Hepatocyte (in vitro differentiated cells): ENCODE measurements around the gene DDX19B. TPM values are rescaled to one million over a fixed set of nuclear protein-coding genes. Genes with fewer than 3 reads are reported as not detected.
"Not testable (repeated sequence)": the region's sequence is repeated elsewhere in the genome, so short reads cannot be mapped to it uniquely, and the experiment has no call there.

ENCODE experiments used
- DNase-seq: peaks from one replicate; pipeline ENCODE4 v3.0.0-alpha.2; 2016; ENCODE audit warnings: low spot score
- H2AFZ ChIP-seq: fragments of 200-600 bp; sonication (generic); 2 replicates; pipeline ENCODE4 v1.6.0; 2016; ENCODE audit warnings: antibody characterized with exemption, mild to moderate bottlenecking
- H3K27ac ChIP-seq: fragments of 200-600 bp; sonication (generic); 2 replicates; pipeline ENCODE4 v1.5.1; 2016; ENCODE audit warnings: mild to moderate bottlenecking
- H3K27me3 ChIP-seq: fragments of 200-600 bp; sonication (generic); 2 replicates; pipeline ENCODE4 v1.6.1; 2016
- H3K36me3 ChIP-seq: fragments of 200-600 bp; sonication (generic); replicated peaks from 2 replicates; pipeline ENCODE4 v1.5.1; 2016; ENCODE audit warnings: low read depth; ENCODE audit not compliant: insufficient read depth
- H3K4me1 ChIP-seq: fragments of 200-600 bp; sonication (generic); 2 replicates; pipeline ENCODE4 v1.5.1; 2016; ENCODE audit warnings: mild to moderate bottlenecking, moderate library complexity; ENCODE audit not compliant: insufficient read depth
- H3K4me2 ChIP-seq: fragments of 200-600 bp; sonication (generic); 2 replicates; pipeline ENCODE4 v1.6.0; 2016
- H3K4me3 ChIP-seq: fragments of 200-600 bp; sonication (generic); 2 replicates; pipeline ENCODE4 v1.5.1; 2016; ENCODE audit warnings: mild to moderate bottlenecking
- H3K79me2 ChIP-seq: fragments of 200-600 bp; sonication (generic); 2 replicates; pipeline ENCODE4 v1.6.0; 2017; ENCODE audit warnings: mild to moderate bottlenecking
- H3K9me2 ChIP-seq: fragments of 200-600 bp; sonication (generic); replicated peaks from 2 replicates; pipeline ENCODE4 v1.6.0; 2017; ENCODE audit warnings: mild to moderate bottlenecking; ENCODE audit not compliant: insufficient read depth
- H3K9me3 ChIP-seq: fragments of 200-600 bp; sonication (generic); 2 replicates; pipeline ENCODE4 v1.5.1; 2016; ENCODE audit warnings: low read depth, mild to moderate bottlenecking
- H4K20me1 ChIP-seq: fragments of 200-600 bp; sonication (generic); 2 replicates; pipeline ENCODE4 v1.6.0; 2016; ENCODE audit warnings: mild to moderate bottlenecking; ENCODE audit not compliant: insufficient read depth, poor library complexity, severe bottlenecking
- CTCF ChIP-seq: fragments of 200-600 bp; sonication (generic); IDR thresholded peaks from 2 replicates; pipeline ENCODE4 v1.5.1; 2016; ENCODE audit warnings: antibody characterized with exemption, mild to moderate bottlenecking; ENCODE audit not compliant: poor library complexity
- EZH2 ChIP-seq: fragments of 200-600 bp; sonication (generic); IDR thresholded peaks from 2 replicates; pipeline ENCODE4 v1.6.1; 2016; ENCODE audit warnings: antibody characterized with exemption, mild to moderate bottlenecking, borderline replicate concordance
- EZH2phosphoT487 ChIP-seq: fragments of 200-600 bp; sonication (generic); IDR thresholded peaks from one replicate; pipeline ENCODE4 v1.6.1; 2018; ENCODE audit warnings: antibody characterized with exemption, mild to moderate bottlenecking, low read depth, moderate library complexity; ENCODE audit not compliant: unreplicated experiment, severe bottlenecking
- WGBS: methylation state at CpG from one replicate; pipeline ENCODE4 v1.1.6; 2016; ENCODE audit warnings: low lambda C conversion rate; ENCODE audit errors: missing lambda C conversion rate; 5-methylcytosine and 5-hydroxymethylcytosine counted together
- polyA plus RNA-seq: library from polyadenylated mRNA; unstranded; fragments of >200 nt; fragmentation: Nextera tagmentation; extraction: Ambion mirVana; gene quantifications from 2 replicates; pipeline ENCODE4 v1.2.1, GENCODE V29; 2016
- total RNA-seq: library from RNA; depleted of rRNA; stranded (reverse); fragments of >200 nt; gene quantifications from 2 replicates; pipeline ENCODE4 v1.2.3, GENCODE V29; 2014

DDX19B gene
- total RNA-seq (26.6 and 31.6 TPM in 2 replicates), polyA plus RNA-seq (33.8 and 38.7 TPM in 2 replicates)

- peak within 1 kb of the TSS; percentile 98 for H3K27ac ChIP-seq
- H3K4me1 ChIP-seq, result peaks cover 4% of the 10 kb centered on the region
- no peaks in the 10 kb centered on the region for H3K9me3 ChIP-seq
- peak within 1 kb of the TSS; percentile 77 for H2AFZ ChIP-seq
- no peak for TF ChIP-seq EZH2
- no peak for TF ChIP-seq EZH2phosphoT487
- TF ChIP-seq CTCF, result no peak
- H3K4me2 ChIP-seq, result peak within 1 kb of the TSS; percentile 76
- H3K36me3 ChIP-seq, result no peaks in the 10 kb centered on the region
- peak within 1 kb of the TSS; percentile 70 for H3K4me3 ChIP-seq
- no peaks in the 10 kb centered on the region for H4K20me1 ChIP-seq
- WGBS, result 2% methylated on average over 37 of the region's 37 CpGs
- H3K9me2 ChIP-seq, result no peaks in the 10 kb centered on the region
- no peaks in the 10 kb centered on the region for H3K27me3 ChIP-seq
- H3K79me2 ChIP-seq, result peaks cover 46% of the 10 kb centered on the region
- DNase-seq, result peak; percentile 86
Measured at GRCh38 chr16:70298988-70299938, at the start of gene DDX19B. TSS of gene DDX19B (plus strand) at chr16:70299186. CDS start at chr16:70299298, 112 bp downstream.

GRCh38 chr16:70249697-70250096, 49.3 kb upstream of the DDX19B start:
- Histone ChIP-seq H4K20me1 (peaks cover 30% of the 10 kb centered on the region), H3K4me2 (peak overlapping the region; percentile 97), H3K4me1 (peaks cover 15% of the 10 kb centered on the region), H3K79me2 (peaks cover 45% of the 10 kb centered on the region)
- H2AFZ ChIP-seq, H3K9me3 ChIP-seq, DNase-seq, H3K27ac ChIP-seq, H3K27me3 ChIP-seq, H3K36me3 ChIP-seq, H3K4me3 ChIP-seq, H3K9me2 ChIP-seq: not testable (repeated sequence)
- 97% methylated on average over 4 of the region's 4 CpGs for WGBS

GRCh38 chr16:70250748-70251628, 48.0 kb upstream of the DDX19B start:
- Histone ChIP-seq H3K4me3 (peak overlapping the region; percentile 79), H3K36me3 (no peaks in the 10 kb centered on the region), H4K20me1 (peaks cover 30% of the 10 kb centered on the region), H2AFZ (no peak overlapping the region), H3K79me2 (peaks cover 41% of the 10 kb centered on the region), H3K27ac (peak overlapping the region; percentile 74), H3K4me1 (peaks cover 15% of the 10 kb centered on the region), H3K9me2 (no peaks in the 10 kb centered on the region), H3K4me2 (peak overlapping the region; percentile 97), H3K9me3 (no peaks in the 10 kb centered on the region), H3K27me3 (no peaks in the 10 kb centered on the region)
- TF ChIP-seq EZH2phosphoT487 (no peak), CTCF (peak; percentile 12)
- 6% methylated on average over 62 of the region's 92 CpGs for WGBS
- peak; percentile 72 for DNase-seq
